GM12801 (cell line): ENCODE data around the gene CD34.

Experiments used
- CTCF ChIP-seq: IDR thresholded peaks from one replicate; pipeline ENCODE4 v1.5.1; 2011; ENCODE audit warnings: control low read depth; ENCODE audit not compliant: insufficient read length; ENCODE audit errors: extremely low read depth

CD34 gene

DNA sequence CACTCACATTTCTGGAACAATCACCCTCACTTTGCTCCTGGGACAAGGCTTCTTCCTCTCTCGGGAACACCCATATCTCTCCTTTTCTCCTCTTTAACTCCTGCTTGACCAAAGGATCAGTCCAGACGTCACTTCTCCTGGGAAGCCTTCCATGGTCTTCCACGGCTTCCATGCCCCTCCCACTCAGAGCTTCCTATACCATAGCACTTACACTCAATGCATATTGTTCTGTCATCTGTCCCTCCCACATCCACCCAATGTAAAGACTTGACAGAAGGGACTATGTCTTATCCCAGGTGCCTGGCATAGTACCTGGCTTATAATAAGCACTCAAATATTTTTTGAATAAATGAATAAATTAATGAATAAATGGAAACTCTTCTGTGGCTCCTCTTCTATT, 28.2 kb downstream of the CD34 start:
- TF ChIP-seq CTCF = no peak

DNA sequence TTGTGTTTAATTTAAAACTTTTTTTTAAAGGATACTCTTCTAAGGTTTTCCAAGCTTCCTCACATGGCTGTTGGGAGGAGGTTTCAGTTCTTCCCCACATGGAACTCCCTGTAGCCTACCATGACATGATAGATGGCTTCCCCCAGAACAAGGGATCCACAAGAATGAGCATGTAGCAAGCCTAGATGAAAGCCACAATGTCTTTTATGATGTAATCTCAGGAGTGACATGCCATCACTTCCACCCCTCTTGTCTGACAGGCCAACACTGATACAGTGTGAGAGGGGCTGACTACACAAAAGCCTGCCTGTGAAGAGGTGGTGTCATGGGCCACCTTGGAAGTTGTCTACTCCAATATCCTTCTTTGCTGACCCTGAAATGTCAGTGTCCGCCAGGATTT, 32.0 kb downstream of the CD34 start:
- no peak for TF ChIP-seq CTCF

DNA sequence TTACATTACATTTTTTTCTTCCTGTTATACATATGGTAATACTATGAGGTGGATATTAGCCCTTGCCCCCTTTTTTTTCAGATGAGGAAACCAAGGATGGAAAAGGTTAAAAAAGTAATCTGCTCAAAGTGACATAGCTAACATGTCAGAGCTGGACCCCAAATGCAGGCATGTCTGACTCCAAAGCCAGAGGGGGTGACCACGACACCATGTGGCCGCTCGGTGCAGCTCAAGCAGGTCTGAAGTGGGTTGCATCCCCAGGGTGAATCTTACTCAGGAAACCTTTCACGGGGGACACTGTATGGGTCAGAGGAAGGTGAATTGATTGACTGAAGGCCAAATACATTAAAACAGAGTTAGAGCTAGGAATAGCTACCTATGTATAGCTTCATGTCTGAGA, 34.8 kb downstream of the CD34 start:
- TF ChIP-seq CTCF = no peak

DNA sequence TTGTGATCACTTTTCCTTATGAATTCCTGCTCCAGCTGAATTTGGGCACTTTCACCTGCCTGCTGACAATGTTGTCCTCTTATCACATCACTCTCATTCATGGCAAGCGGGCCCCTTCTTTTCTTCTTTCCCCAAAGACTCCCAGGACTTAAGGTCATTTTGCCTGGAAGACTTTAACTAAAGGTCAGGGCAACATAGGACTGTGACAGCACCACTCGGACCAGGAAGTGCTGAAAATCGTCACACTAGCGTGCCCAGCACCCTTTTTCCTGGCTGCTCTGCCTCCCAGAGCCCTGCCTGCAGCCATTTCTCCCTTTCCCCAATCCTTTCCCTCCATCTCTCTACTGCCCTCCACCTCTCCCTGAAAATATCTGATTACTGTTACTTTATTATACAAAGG, 35.4 kb downstream of the CD34 start:
- no peak for TF ChIP-seq CTCF

- TF ChIP-seq CTCF = no peak
Measured at GRCh38 chr1:207873055-207873890, 37.7 kb downstream of the CD34 start.

DNA sequence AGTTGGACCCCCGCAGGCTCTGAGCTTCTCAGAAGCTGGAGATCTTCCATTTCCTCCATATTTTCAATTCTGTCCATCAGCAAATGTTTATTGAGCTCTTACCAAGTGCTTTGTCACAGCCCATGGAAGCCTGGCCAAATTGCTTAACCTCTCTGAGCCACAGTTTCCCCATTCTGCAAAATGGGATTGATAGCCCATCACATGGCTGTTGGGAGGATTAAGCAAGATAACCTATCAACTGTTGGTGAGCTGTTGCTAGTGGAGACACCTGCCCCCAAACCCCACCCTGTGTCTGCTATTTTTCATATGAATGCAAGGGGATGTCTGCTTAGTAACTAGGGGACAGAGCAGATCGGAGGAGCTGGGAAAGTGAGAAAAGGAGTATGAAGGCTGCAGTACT, 38.3 kb downstream of the CD34 start:
- no peak for TF ChIP-seq CTCF

DNA sequence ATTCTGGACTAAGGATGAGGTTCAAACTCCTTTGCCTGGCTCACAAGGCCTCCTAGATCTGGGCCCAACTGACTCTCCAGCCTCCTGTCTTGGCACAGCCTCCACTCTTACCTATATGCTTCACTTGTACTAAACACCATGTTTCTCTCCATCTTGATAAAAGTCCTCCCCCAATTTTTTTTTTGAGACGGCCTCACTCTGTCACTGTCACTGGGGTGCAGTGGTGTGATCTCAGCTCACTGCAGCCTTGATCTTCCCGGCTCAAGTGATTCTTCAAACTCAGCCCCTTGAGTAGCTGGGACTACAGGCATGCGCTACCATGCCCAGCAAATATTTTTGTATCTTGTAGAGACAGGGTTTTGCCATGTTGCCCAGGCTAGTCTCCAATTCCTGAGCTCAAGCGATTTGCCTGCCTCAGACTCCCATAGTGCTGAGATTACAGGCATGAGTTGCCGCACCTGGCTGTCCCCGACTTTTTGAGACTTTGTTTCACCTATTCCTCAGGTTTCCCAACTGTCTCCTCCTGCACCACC, 39.7 kb downstream of the CD34 start:
- no peak for TF ChIP-seq CTCF
